Right atrium auricular region (tissue), 2 donors: ENCODE results near the gene C1orf52. TPM values are rescaled to one million over a fixed set of nuclear protein-coding genes. Genes with fewer than 3 reads are reported as not detected.

Source experiments
- DNase-seq: peaks from one replicate; pipeline ENCODE4 v3.0.0-alpha.2; 2019; ENCODE audit warnings: low spot score
- H3K27ac ChIP-seq, 2 donors: fragments of 200-600 bp; sonication (generic); 1 replicate in 1 of 2; 2 replicates in 1 of 2; pipeline ENCODE4 v1.5.1; 2016 to 2019
- H3K27me3 ChIP-seq, 2 donors: fragments of 200-600 bp; sonication (generic); one replicate each; pipeline versions ENCODE4 v1.5.1 to v1.6.0; 2017 to 2019
- H3K36me3 ChIP-seq: fragments of 200-600 bp; sonication (generic); one replicate; pipeline ENCODE4 v1.5.1; 2016
- H3K4me1 ChIP-seq, 2 donors: fragments of 200-600 bp; sonication (generic); one replicate each; pipeline versions ENCODE4 v1.5.1 to v1.6.0; 2017 to 2019
- H3K4me3 ChIP-seq, 2 donors: fragments of 200-600 bp; sonication (generic); 1 replicate in 1 of 2; 2 replicates in 1 of 2; pipeline ENCODE4 v1.5.1; 2017 to 2019; ENCODE audit warnings: mild to moderate bottlenecking in 1 of 2, moderate library complexity in 1 of 2
- H3K9me3 ChIP-seq, 2 donors: fragments of 200-600 bp; sonication (generic); one replicate each; pipeline ENCODE4 v1.5.1; 2019
- total RNA-seq, 2 donors: library from RNA; depleted of rRNA; stranded (reverse); fragments of >200 nt; gene quantifications; one replicate each; pipeline ENCODE4 v1.1.0, GENCODE V29; 2016
- TF ChIP-seq, protein P1 (sequence below), 2 donors: fragments of 200-600 bp; sonication (generic); IDR thresholded peaks; one replicate each; pipeline ENCODE4 v1.5.1; 2019; ENCODE audit warnings: antibody characterized with exemption in 2 of 2

Gene C1orf52
- total RNA-seq = 1 to 10 TPM; 7.5 to 8.6 TPM

DNA sequence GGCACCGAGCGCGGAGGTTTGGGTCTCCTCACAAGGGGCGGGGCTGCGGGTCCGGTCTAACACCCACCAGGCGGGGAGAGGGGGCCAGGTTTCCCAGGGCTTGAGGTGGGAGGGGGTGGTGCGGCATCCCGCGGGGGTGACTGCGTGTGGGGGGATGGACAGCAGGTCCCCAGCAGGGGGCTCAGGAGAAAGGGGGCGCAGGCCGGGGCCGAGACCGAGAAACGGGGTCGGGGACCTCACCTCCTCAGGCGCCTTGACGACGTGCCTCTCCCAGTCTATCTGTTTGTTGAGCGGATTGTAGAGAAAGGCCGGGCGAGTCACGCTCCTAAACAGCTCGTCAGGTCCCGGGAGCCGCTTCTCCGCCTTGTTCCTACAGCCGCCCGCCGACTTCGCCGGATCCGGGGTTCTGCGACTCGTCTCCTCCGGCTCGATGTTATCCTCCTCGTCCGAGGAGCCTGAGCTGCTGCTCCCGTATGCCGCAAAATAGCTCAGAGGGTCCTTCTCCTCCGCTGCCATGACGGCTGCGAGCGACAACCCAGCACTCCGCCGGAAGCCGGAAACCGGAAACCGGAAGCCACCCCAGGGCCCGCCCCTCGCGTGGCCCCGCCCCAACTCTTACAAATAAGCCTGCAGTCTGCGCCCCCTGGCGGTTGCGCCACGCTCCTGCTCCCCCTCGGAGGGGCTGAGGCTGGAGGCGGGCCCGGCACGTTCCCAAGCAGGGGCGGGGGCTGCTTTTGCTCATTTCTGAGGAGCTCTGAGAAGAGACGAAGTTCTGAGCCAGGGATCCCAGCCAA, at the start of gene C1orf52:
C1orf52 (minus strand) TSS at position 545 of the 794 bp plus-strand sequence; CDS start at position 516, 29 bp downstream.
- Histone ChIP-seq H3K36me3 (peaks cover 11% of the 10 kb centered on the region), H3K4me1 (peaks cover 0 to 27% of the 10 kb centered on the region in 2 donors), H3K9me3 (no peaks in the 10 kb centered on the region), H3K27me3 (no peaks in the 10 kb centered on the region), H3K4me3 (peak within 1 kb of the TSS; percentile 86 to 87), H3K27ac (peak within 1 kb of the TSS; percentile 83 to 85)
- TF ChIP-seq, protein P1, sequence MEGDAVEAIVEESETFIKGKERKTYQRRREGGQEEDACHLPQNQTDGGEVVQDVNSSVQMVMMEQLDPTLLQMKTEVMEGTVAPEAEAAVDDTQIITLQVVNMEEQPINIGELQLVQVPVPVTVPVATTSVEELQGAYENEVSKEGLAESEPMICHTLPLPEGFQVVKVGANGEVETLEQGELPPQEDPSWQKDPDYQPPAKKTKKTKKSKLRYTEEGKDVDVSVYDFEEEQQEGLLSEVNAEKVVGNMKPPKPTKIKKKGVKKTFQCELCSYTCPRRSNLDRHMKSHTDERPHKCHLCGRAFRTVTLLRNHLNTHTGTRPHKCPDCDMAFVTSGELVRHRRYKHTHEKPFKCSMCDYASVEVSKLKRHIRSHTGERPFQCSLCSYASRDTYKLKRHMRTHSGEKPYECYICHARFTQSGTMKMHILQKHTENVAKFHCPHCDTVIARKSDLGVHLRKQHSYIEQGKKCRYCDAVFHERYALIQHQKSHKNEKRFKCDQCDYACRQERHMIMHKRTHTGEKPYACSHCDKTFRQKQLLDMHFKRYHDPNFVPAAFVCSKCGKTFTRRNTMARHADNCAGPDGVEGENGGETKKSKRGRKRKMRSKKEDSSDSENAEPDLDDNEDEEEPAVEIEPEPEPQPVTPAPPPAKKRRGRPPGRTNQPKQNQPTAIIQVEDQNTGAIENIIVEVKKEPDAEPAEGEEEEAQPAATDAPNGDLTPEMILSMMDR (IDR thresholded peaks at IDR 0.05) = peak; percentile 94 to 99
- peak; percentile 96 for DNase-seq

DNA sequence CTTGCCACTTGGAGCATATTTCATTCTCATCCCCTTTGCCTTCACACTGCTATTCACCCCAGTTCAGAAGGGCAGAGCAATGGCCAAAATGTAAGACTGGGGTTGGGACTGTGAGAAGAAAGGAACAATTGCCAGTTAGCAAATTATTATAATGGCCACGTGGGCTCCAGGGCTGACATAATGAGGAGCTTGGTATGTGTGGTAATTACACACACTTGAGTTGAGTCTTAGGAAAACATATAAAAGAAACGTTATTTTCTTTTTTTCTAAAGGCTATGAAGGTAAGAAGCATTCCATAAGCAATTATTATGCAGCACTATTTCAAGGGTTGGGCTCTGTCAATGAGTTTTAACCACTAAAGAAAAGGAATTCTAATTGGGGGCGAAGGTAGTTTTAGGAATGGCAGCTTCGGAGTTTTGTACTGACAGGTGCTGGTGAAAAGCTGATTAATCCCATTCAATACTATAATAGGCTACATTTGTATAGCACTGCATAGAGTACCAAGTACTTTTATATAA, 49.4 kb upstream of the C1orf52 start:
- peaks cover 0 to 19% of the 10 kb centered on the region in 2 donors for H3K4me1 ChIP-seq
- H3K36me3 ChIP-seq = no peaks in the 10 kb centered on the region
- no peaks in the 10 kb centered on the region for H3K27me3 ChIP-seq
- H3K4me3 ChIP-seq = no peak overlapping the region
- H3K9me3 ChIP-seq = no peaks in the 10 kb centered on the region
- DNase-seq = no peak
- H3K27ac ChIP-seq = no peak overlapping the region
- TF ChIP-seq, protein P1 (IDR thresholded peaks at IDR 0.05) = no peak

DNA sequence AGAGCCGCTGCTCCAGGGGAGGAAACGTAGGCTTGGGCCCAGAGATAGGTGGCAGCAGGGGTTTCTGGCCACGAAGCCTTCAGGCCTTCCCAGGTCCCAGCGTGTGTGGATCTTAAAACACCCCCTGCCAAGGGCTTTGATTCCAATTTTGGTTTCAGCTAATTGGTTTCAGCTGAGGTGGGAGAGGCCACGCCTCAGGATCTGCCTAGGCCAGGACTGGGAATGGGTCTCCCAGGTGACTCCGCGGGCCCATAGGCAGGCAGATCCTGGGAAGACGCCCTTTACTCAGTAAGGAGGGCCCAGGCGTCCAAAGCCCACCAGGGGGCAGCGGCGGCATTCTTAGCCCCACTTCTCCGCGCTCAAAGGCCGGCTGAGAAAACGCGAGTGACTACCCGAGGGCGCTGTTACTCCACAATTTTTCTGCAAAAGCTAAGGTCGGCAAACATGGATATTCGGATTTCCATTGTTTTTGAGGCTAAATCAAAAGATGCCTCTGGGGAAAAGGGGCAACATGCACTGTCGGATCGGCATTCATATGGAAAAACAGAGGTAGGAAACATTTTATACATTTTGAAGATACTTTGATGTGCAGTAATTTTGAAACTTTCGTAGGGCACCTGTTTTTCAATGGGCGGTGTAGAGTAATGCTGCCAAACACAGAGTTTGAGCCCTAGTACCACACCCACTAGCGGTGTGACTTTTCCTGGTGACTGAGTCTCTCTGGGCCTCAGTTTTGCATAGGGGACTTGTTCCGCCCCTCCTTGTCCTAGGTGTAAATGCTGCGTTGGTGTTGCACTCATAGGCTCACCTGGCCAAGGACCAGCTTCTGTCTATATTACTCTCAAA, 48.7 kb upstream of the C1orf52 start:
- Histone ChIP-seq H3K4me1 (peaks cover 0 to 12% of the 10 kb centered on the region in 2 donors), H3K4me3 (no peak overlapping the region), H3K27me3 (no peaks in the 10 kb centered on the region), H3K27ac (no peak overlapping the region), H3K36me3 (no peaks in the 10 kb centered on the region), H3K9me3 (no peaks in the 10 kb centered on the region)
- peak; percentile 91 for DNase-seq
- TF ChIP-seq, protein P1 (IDR thresholded peaks at IDR 0.05) = peak; percentile 98 to 100

DNA sequence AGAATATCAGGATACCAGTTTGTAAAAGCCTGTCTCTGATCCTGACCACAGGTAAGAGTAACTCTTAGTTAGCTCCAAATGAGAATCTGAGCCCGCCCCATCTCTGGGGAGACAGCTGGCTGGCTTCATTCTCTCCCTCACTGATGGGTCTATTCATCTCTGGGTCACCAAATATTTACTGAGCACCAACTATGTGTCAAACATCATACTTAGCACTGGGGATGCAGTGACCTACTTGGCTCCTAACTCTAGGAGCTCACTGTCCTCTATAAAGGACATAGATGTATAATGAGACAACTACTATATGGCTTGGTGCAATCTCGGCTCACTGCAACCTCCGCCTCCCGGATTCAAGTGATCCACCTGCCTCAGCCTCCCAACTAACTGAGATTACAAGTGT, 46.8 kb upstream of the C1orf52 start:
- no peaks in the 10 kb centered on the region for H3K27me3 ChIP-seq

DNA sequence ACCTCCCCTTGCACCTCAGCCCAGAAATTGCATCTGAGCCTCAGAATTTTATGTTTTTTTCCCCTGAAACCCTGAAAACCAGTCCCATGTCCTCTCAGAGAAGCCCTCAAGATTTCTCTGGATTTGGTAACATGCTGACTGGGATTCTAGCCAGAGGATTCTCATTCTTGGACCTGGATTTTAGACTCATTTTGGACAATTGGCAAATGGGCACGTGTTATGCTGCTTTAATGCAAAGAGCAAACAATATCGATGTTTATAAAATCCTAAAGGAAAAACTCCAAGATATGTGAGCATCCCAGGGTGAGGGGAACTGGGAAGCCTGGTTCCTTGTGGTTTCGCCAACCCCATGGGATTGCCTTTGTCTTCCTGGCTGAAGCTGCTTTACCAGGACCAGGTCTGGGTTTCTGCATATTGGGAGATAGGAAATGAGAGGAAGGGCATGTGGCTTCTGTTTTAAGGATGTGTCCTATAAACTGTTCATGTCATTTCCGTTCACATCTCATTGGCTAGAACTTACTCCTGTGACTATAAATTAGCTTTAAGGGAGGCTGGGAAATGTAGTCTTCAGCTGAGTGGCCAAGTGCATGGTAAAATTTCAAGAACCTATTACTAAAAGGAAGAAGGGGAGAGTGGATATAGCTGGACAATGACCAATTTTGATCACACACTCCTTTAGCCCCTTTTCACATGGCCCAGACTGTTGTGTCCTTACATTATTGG, 44.1 kb upstream of the C1orf52 start:
- TF ChIP-seq, protein P1 (IDR thresholded peaks at IDR 0.05) = no peak
- no peak overlapping the region for H3K4me3 ChIP-seq
- no peak overlapping the region for H3K27ac ChIP-seq
- H3K9me3 ChIP-seq = no peaks in the 10 kb centered on the region
- no peak for DNase-seq
- no peaks in the 10 kb centered on the region for H3K27me3 ChIP-seq
- peaks cover 0 to 3% of the 10 kb centered on the region in 2 donors for H3K4me1 ChIP-seq
- no peaks in the 10 kb centered on the region for H3K36me3 ChIP-seq

More for the DNA sequence above, 46.8 kb upstream of the C1orf52 start:
- DNase-seq = no peak
- H3K36me3 ChIP-seq = no peaks in the 10 kb centered on the region
- H3K4me1 ChIP-seq = peaks cover 0 to 3% of the 10 kb centered on the region in 2 donors
- H3K27ac ChIP-seq = no peak overlapping the region
- H3K9me3 ChIP-seq = no peaks in the 10 kb centered on the region
- H3K4me3 ChIP-seq = no peak overlapping the region
- TF ChIP-seq, protein P1 (IDR thresholded peaks at IDR 0.05) = no peak
